GM10266 (cell line): Measurements from ENCODE around the gene PC.
A peak's percentile ranks its signal among the peaks of the same experiment; 100 is the strongest.

ENCODE experiments used
- DNase-seq: peaks from one replicate; pipeline ENCODE4 v3.0.0; 2012; ENCODE audit errors: extremely low spot score
- CTCF ChIP-seq: IDR thresholded peaks from 2 replicates; pipeline ENCODE4 v1.5.1; 2012; ENCODE audit warnings: mild to moderate bottlenecking, low read depth; ENCODE audit not compliant: control insufficient read depth, insufficient read depth; ENCODE audit errors: missing control alignments

Gene PC

GRCh38 chr11:66859686-66860448 is 98.3 kb downstream of the PC start:
- TF ChIP-seq CTCF = no peak
- no peak for DNase-seq

DNA sequence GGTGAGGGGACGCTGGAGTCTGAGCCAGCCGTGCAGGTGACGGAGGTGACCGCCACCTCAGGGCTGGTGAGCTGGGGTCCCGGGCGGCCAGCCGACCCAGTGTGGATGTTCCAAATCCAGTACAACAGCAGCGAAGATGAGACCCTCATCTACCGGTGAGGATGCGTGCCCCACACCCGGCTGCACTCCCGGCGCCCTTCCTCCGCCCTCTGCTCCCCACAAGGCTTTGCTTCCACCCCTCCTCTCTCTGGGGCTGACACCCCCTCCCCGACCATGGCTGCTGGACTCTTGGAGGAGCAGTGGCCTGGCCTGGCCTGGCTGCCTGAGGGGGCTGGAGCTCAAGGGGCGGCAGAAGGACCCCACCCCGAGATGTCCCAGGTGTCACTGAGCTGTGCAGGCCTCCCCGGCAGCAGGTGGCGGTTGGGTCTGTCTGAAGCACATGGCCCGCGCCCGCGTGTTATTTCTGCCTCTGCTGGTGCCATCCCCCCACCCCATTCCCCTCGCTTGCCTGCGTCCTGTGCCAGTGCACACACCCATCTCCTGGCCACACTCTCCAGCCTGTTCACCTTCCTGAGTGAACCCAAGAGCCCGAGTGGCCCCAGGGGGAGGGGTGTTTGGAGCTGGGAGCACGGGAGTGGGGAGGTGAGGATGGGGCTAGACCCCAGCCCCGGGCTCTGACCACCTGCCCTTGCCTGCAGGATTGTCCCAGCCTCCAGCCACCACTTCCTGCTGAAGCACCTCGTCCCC is 99.1 kb downstream of the PC start:
- no peak for TF ChIP-seq CTCF
- no peak for DNase-seq

- no peak for TF ChIP-seq CTCF
- no peak for DNase-seq
These were observed 99.8 kb downstream of the PC start for GRCh38 chr11:66858186-66858938.

DNA sequence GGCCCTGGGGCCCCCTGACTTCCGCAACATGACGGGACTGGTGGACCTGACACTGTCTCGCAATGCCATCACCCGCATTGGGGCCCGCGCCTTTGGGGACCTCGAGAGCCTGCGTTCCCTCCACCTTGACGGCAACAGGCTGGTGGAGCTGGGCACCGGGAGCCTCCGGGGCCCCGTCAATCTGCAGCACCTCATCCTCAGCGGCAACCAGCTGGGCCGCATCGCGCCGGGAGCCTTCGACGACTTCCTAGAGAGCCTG is 100.3 kb downstream of the PC start:
- no peak for DNase-seq
- no peak for TF ChIP-seq CTCF

- DNase-seq = peak; percentile 76
These were observed 100.8 kb downstream of the PC start for GRCh38 chr11:66857234-66857926.

More at GRCh38 chr11:66857234-66857926, 100.8 kb downstream of the PC start:
- TF ChIP-seq CTCF = no peak
